Prostate gland (tissue), 2 donors: ENCODE results near the gene HSPA4L.

Source experiments
- POLR2A ChIP-seq: fragments of 450-650 bp; IDR thresholded peaks from one replicate; pipeline ENCODE4 v1.6.1; 2016; ENCODE audit warnings: antibody characterized with exemption, mild to moderate bottlenecking
- POLR2AphosphoS5 ChIP-seq: sonication (generic); formaldehyde crosslinking; IDR thresholded peaks from one replicate; pipeline ENCODE4 v1.6.1; 2017; ENCODE audit warnings: antibody characterized with exemption
- TF ChIP-seq, protein P1 (sequence below), 4 experiments: fragments of 200-600 bp in 2 of 4; fragments of 450-650 bp in 2 of 4; sonication (generic) in 2 of 4; IDR thresholded peaks; 1 replicate in 3 of 4; 2 replicates in 1 of 4; pipeline ENCODE4 v1.5.1; 2016 to 2019; ENCODE audit warnings: antibody characterized with exemption in 4 of 4, mild to moderate bottlenecking in 2 of 4, moderate library complexity in 2 of 4

DNA sequence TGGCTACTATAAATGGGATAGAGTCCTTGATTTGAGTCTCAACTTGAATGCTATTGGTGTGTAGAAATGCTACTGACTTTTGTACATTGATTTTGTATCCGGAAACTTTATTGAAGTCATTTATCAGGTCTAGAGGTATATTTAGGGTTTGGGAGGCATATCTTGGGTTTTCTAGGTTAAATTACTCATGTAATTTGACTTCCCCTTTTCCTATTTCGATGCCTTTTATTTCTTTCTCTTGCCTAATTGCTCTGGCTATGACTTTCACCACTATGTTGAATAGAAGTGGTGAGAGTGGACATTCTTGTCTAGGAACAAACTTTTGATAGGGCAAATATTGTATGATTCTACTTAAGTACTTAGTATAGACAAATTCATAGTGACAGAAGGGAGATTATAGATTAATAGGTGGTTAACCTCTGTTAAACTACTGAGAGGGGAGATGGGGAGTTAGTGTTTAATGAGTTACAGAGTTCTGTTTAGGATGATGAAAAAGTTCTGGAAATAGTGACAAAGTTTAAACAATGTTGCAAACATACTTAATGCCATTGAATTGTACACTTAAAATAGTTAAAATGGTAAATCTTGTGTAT, 22.8 kb upstream of the HSPA4L start:
- TF ChIP-seq, protein P1, sequence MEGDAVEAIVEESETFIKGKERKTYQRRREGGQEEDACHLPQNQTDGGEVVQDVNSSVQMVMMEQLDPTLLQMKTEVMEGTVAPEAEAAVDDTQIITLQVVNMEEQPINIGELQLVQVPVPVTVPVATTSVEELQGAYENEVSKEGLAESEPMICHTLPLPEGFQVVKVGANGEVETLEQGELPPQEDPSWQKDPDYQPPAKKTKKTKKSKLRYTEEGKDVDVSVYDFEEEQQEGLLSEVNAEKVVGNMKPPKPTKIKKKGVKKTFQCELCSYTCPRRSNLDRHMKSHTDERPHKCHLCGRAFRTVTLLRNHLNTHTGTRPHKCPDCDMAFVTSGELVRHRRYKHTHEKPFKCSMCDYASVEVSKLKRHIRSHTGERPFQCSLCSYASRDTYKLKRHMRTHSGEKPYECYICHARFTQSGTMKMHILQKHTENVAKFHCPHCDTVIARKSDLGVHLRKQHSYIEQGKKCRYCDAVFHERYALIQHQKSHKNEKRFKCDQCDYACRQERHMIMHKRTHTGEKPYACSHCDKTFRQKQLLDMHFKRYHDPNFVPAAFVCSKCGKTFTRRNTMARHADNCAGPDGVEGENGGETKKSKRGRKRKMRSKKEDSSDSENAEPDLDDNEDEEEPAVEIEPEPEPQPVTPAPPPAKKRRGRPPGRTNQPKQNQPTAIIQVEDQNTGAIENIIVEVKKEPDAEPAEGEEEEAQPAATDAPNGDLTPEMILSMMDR (IDR thresholded peaks at IDR 0.05): no peak
- TF ChIP-seq POLR2AphosphoS5 (no peak), POLR2A (no peak)
